HG03469 (cell line): Measurements from ENCODE around the gene HEMGN.
A peak's percentile ranks its signal among the peaks of the same experiment; 100 is the strongest.
"Not testable (repeated sequence)": the region's sequence is repeated elsewhere in the genome, so short reads cannot be mapped to it uniquely, and the experiment has no call there.

Experiments
- ATAC-seq: cut with Tn5 transposase; IDR thresholded peaks from one replicate; pipeline ENCODE4 v1.9.1; 2021; ENCODE audit warnings: mild to moderate bottlenecking, moderate library complexity, moderate number of reproducible peaks; ENCODE audit not compliant: unreplicated experiment

The HEMGN gene

DNA sequence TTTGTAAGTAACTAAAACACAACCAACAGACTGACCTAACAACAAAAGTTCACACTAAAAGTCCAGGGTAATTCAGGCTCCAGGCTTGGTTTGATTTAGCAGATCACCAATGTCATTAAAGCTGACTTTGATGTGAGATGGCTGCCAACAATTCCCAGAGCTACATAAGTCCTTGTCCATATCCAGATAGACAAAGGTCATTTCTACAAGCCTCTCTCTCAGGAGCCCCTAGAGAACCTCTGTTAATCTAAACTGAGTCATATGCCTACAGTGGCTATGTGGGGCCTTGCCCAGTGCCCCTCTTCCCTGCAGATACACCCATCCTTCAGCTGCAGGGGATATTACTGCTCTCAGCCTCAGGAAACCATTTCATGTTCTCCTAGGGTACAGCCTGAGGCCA lies 26.9 kb upstream of the HEMGN start:
- no peak for ATAC-seq

GRCh38 chr9:97963232-97963631 lies 25.3 kb upstream of the HEMGN start:
- no peak for ATAC-seq

DNA sequence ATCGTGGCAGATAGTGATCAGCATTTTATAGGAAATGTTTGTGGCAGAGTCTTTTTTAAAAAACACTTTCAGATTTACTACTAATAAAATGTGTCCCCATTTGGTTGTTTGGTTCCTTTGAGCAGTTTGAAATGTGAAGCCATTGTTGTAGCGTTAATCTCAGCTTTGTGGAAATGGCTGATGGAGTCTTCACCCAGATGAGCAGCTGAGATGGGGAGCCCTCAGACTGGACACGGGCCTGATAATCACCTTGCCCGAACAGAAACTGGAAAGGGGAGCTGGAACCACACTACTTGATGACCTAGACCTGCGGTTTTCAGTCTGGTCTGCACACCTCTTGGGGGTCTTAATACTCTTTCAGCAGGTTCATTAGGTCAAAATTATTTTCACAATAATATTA lies 24.6 kb upstream of the HEMGN start:
- ATAC-seq = no peak

GRCh38 chr9:97962136-97962535 lies 24.2 kb upstream of the HEMGN start:
- ATAC-seq = no peak

DNA sequence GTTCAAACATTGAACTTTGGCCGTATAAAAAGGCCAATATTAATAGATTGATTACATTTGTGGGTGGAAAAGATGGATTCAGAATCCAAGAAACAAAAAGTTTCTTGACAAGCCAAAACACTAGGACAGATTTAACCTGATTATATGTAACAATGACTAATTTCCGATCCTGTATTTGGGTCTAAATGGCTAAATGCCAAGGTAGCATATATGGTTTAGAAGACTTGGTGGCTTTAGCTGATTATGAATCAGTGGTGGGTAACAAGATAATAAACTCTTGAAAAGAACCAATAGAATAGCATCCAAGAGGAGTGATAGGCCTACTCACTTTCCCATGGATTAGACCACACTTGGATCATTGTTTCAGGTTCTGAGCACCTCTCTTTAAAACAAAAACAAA lies 23.4 kb upstream of the HEMGN start:
- no peak for ATAC-seq

DNA sequence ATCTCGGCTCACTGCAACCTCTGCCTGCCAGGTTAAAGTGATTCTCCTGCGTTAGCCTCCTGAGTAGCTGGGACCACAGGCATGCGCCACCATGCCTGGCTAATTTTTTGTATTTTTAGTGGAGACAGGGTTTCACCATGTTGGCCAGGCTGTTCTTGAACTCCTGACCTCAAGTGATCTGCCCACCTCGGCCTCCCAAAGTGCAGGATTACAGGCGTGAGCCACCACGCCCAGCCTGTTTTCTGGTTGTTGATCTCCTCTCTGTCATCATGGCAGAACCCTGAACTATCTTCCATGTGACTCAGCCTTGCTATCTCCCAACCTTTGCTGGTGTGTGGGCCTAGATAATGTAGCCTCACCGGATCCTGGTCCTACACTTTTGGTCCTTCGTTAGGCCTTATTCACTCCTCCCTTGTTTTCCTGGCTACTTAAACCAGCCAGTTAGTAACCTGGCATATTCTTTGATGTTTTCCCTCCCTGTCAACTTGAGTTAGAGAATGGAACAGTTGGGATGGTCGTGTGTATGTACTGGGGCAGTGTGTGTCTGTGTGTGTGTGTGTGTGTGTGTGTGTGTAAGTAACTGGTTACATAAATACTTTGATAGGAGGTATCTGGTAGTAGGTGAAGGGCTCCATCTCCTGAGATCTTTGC lies 22.8 kb upstream of the HEMGN start:
- ATAC-seq = not testable (repeated sequence)

DNA sequence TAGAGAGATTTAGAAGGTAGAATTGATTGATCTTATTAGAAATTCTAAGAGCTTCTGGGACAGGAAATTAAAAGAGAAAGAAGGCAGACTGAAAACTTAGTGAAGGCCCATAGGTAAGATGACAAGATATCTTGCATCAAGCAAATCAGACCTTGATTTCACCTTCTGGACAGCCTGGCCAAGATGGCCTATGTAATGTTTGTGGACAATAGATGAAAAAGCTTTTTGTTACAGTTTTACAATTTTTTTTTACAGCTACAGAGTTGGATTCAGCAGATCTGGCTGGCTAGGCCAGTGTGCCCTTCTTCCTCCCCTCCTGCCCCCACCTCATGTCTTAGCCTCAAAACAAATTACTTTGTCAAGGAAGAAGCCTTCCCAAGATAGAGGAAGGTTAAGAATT lies 21.6 kb upstream of the HEMGN start:
- no peak for ATAC-seq

- no peak for ATAC-seq
These were observed 21.0 kb upstream of the HEMGN start for GRCh38 chr9:97958812-97959511.

DNA sequence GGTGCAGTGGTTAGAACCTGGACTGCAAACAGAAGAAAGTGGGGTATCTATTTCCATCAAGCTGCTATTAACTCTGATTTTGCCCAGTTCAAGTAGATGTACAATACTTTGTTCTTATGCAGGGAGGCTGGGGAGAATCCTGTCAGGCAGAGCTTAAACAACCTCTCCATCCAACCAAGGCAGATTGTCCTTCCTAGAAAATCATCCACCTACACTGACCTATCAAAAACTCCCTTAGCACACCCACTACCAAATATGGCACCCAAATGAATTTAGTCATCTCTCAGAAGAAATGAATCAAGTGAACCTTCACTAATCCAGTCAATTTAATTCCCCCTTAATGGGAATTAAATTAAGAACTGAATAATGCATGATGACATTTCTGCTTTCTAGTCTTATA lies 18.4 kb upstream of the HEMGN start:
- ATAC-seq = no peak

- peak; percentile 56 for ATAC-seq
These were observed 16.6 kb upstream of the HEMGN start for GRCh38 chr9:97954550-97954989.

GRCh38 chr9:97950873-97951272 lies 12.9 kb upstream of the HEMGN start:
- ATAC-seq = not testable (repeated sequence)

GRCh38 chr9:97947094-97947493 lies 9.1 kb upstream of the HEMGN start:
- ATAC-seq = not testable (repeated sequence)

- ATAC-seq = not testable (repeated sequence)
These were observed 7.5 kb upstream of the HEMGN start for GRCh38 chr9:97945470-97945869.

GRCh38 chr9:97944612-97945011 lies 6.6 kb upstream of the HEMGN start:
- no peak for ATAC-seq

DNA sequence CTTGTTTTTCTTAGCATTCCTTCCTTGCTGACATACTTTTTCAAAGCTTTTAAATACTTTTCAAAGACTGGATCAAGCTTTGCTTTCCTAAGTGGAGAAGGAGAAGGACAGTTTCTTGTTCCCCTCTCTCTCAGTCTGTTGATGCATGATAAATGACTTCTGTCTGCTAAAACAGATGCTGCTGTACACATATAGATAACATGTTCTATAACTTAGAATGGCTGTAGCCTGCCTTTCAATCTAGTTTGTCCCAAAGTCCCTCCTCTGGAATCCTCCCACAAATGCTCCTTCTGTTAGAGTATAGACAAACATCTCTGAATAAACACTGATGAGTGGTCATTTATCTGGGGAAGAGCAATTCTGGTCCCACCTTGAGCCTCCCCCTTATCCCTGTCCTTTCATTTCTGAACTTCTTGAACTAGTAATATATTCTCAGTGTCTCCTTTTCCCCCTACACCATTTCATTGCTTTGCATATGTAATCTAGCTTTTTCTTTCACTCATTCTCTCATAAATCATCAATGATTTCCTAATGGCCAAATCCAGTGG lies 5.4 kb upstream of the HEMGN start:
- ATAC-seq = no peak

DNA sequence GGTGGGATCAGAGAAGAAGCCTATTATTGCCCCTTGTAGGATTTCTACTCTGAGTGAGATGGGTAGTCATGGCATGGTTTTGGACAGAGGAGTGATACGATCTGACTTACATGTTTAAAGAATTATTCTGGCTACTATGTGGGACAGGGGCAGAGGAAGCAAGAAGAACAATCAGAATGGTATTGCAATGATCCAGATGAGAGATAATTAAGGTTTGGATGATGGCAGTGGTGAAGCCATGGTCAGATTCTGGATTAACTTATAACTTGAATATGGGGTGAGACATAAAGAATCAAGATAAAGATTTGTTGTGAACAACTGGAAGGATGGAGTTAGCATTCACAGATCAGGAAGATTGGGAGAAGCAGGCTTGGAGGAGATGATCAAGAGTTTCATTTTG lies 3.4 kb upstream of the HEMGN start:
- no peak for ATAC-seq

GRCh38 chr9:97940741-97941140 lies 2.8 kb upstream of the HEMGN start:
- no peak for ATAC-seq

GRCh38 chr9:97940233-97940632 lies 2.3 kb upstream of the HEMGN start:
- no peak for ATAC-seq

- ATAC-seq = no peak
These were observed 974 bp downstream of the HEMGN start for GRCh38 chr9:97936998-97937397.

- no peak for ATAC-seq
These were observed 2.7 kb downstream of the HEMGN start for GRCh38 chr9:97935276-97935675.

DNA sequence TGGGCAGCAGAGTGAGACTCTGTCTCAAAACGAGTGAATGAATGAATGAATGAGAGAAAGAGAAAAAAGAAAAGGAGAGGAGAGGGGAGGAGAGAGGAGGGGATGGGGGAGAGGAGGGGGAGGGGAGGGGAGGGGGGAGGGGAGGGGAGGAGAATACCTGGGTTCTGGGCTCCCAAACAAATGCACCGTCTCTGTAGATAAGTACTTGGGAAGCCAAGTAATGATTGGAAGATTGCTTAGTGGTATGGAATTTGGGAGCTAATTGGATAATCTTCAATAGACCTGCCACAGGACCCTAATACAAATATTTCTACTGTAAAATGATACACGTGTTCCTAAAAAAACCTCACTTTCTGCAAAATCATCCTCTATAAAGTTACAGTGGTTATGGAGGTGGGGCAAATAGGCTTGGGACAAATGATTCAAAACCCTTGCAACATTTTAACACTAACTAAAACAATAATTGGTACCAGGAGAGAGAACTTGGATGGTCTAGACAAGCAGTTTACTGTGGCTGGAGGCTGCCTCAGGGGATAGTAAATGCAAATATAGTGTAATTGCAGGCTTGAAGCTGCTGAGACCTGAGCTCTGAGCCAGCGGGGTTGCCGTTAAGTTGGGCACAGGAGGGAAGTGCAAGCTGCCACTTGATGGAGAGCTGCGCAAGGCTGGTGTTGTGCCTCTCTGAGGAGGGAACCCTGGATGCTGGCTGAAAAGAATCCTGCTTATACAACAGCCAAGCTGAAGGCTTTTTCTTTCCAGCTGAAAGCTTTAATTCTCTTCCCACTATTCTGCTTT lies 3.5 kb downstream of the HEMGN start:
- ATAC-seq = no peak
